H9 (cell line): ENCODE results near the gene NUP54. TPM values are rescaled to one million over a fixed set of nuclear protein-coding genes. Genes with fewer than 3 reads are reported as not detected.

ENCODE experiments used
- DNase-seq: peaks from one replicate; pipeline ENCODE4 v3.0.0-alpha.2; 2017
- H2AFZ ChIP-seq: one replicate; pipeline ENCODE4 v1.6.1; 2013; ENCODE audit warnings: mild to moderate bottlenecking, low read length, control low read depth, moderate library complexity
- H2AK5ac ChIP-seq: 2 replicates; pipeline ENCODE4 v1.6.1; 2013; ENCODE audit warnings: low read length, control low read depth, mixed read lengths; ENCODE audit not compliant: insufficient read length
- H2BK120ac ChIP-seq: one replicate; pipeline ENCODE4 v1.6.1; 2013; ENCODE audit warnings: low read depth, mild to moderate bottlenecking, low read length, control low read depth, inconsistent platforms; ENCODE audit not compliant: poor library complexity, severe bottlenecking
- H2BK12ac ChIP-seq: 2 replicates; pipeline ENCODE4 v1.6.1; 2013; ENCODE audit warnings: low read length, control low read depth, mixed read lengths, low read depth; ENCODE audit not compliant: insufficient read length
- H2BK15ac ChIP-seq: 2 replicates; pipeline ENCODE4 v1.6.1; 2013; ENCODE audit warnings: low read depth, low read length, control low read depth
- H2BK20ac ChIP-seq: one replicate; pipeline ENCODE4 v1.6.1; 2013; ENCODE audit warnings: low read depth, mild to moderate bottlenecking, low read length, control low read depth, inconsistent platforms; ENCODE audit not compliant: poor library complexity, severe bottlenecking
- H2BK5ac ChIP-seq: 2 replicates; pipeline ENCODE4 v1.6.1; 2013; ENCODE audit warnings: low read length, control low read depth, mixed read lengths; ENCODE audit not compliant: insufficient read length
- H3K14ac ChIP-seq: 2 replicates; pipeline ENCODE4 v1.6.1; 2013; ENCODE audit warnings: low read length, control low read depth; ENCODE audit not compliant: insufficient read depth
- H3K18ac ChIP-seq: 2 replicates; pipeline ENCODE4 v1.6.1; 2013; ENCODE audit warnings: low read depth, mild to moderate bottlenecking, mixed read lengths, low read length, control low read depth; ENCODE audit not compliant: insufficient read length
- H3K23ac ChIP-seq: 2 replicates; pipeline ENCODE4 v1.6.1; 2013; ENCODE audit warnings: low read length, control low read depth, mixed read lengths, low read depth; ENCODE audit not compliant: insufficient read length
- H3K23me2 ChIP-seq: 2 replicates; pipeline ENCODE4 v1.6.1; 2013; ENCODE audit warnings: low read depth, mild to moderate bottlenecking, mixed read lengths, low read length, control low read depth; ENCODE audit not compliant: insufficient read length, poor library complexity, severe bottlenecking
- H3K27ac ChIP-seq: 2 replicates; pipeline ENCODE4 v1.5.1; 2013; ENCODE audit warnings: low read length, control low read depth, mixed read lengths, low read depth; ENCODE audit not compliant: insufficient read length
- H3K27me3 ChIP-seq: 2 replicates; pipeline ENCODE4 v1.6.1; 2013; ENCODE audit warnings: low read length, control low read depth, inconsistent platforms; ENCODE audit not compliant: insufficient read depth
- H3K4ac ChIP-seq: 2 replicates; pipeline ENCODE4 v1.6.1; 2013; ENCODE audit warnings: low read depth, mild to moderate bottlenecking, control low read depth, inconsistent platforms, low read length, moderate library complexity
- H3K4me1 ChIP-seq: 2 replicates; pipeline ENCODE4 v1.6.1; 2013; ENCODE audit warnings: low read length, control low read depth, inconsistent platforms; ENCODE audit not compliant: insufficient read depth
- H3K4me2 ChIP-seq: 2 replicates; pipeline ENCODE4 v1.6.1; 2013; ENCODE audit warnings: low read length, control low read depth, mixed read lengths; ENCODE audit not compliant: insufficient read length, insufficient read depth
- H3K56ac ChIP-seq: 2 replicates; pipeline ENCODE4 v1.6.1; 2013; ENCODE audit warnings: low read depth, mild to moderate bottlenecking, mixed read lengths, low read length, control low read depth; ENCODE audit not compliant: insufficient read length
- H3K79me1 ChIP-seq: 2 replicates; pipeline ENCODE4 v1.6.1; 2013; ENCODE audit warnings: low read depth, mild to moderate bottlenecking, moderate library complexity, low read length, control low read depth, inconsistent platforms; ENCODE audit not compliant: insufficient read depth, poor library complexity, severe bottlenecking
- H3K79me2 ChIP-seq: 2 replicates; pipeline ENCODE4 v1.6.1; 2013; ENCODE audit warnings: low read length, control low read depth, inconsistent platforms; ENCODE audit not compliant: insufficient read depth
- H3K9ac ChIP-seq: 2 replicates; pipeline ENCODE4 v1.6.1; 2013; ENCODE audit warnings: low read length, control low read depth, mixed read lengths; ENCODE audit not compliant: insufficient read length; ENCODE audit errors: extremely low read depth
- H3K9me3 ChIP-seq: one replicate; pipeline ENCODE4 v1.6.1; 2013; ENCODE audit warnings: low read depth, low read length, inconsistent platforms; ENCODE audit not compliant: control insufficient read depth
- H3T11ph ChIP-seq: one replicate; pipeline ENCODE4 v1.6.1; 2013; ENCODE audit warnings: mild to moderate bottlenecking, low read length, control low read depth, inconsistent platforms
- H4K20me1 ChIP-seq: one replicate; pipeline ENCODE4 v1.6.1; 2013; ENCODE audit not compliant: control insufficient read depth, insufficient read length, insufficient read depth
- H4K5ac ChIP-seq: 2 replicates; pipeline ENCODE4 v1.6.1; 2013; ENCODE audit warnings: low read depth, mild to moderate bottlenecking, mixed read lengths, low read length, control low read depth; ENCODE audit not compliant: insufficient read length
- H4K8ac ChIP-seq: replicated peaks from 2 replicates; pipeline ENCODE4 v1.6.1; 2013; ENCODE audit warnings: low read length, control low read depth, mixed read lengths, low read depth; ENCODE audit not compliant: insufficient read length
- H4K91ac ChIP-seq: 2 replicates; pipeline ENCODE4 v1.6.1; 2013; ENCODE audit warnings: low read depth, mild to moderate bottlenecking, moderate library complexity, mixed read lengths, low read length, control low read depth; ENCODE audit not compliant: insufficient read length
- H3K27ac Mint-ChIP-seq, 3 experiments: 2 replicates in 2 of 3; 3 replicates in 1 of 3; pipeline ENCODE4 v1.8.0; 2020 to 2021; ENCODE audit warnings: mixed read lengths in 3 of 3, mild to moderate bottlenecking in 1 of 3, moderate library complexity in 1 of 3
- H3K27me3 Mint-ChIP-seq: 2 replicates; pipeline ENCODE4 v1.8.0; 2021; ENCODE audit warnings: low read depth, mild to moderate bottlenecking, moderate library complexity, mixed read lengths
- H3K36me3 Mint-ChIP-seq, 3 experiments: 2 replicates in 2 of 3; 3 replicates in 1 of 3; pipeline ENCODE4 v1.8.0; 2020 to 2021; ENCODE audit warnings: low read depth in 3 of 3, mixed read lengths in 3 of 3; ENCODE audit not compliant: insufficient read depth in 1 of 3
- H3K4me1 Mint-ChIP-seq, 2 experiments: 2 replicates each; pipeline ENCODE4 v1.8.0; 2020; ENCODE audit warnings: mixed read lengths in 2 of 2
- H3K4me3 Mint-ChIP-seq, 2 experiments: 2 replicates in 1 of 2; 3 replicates in 1 of 2; pipeline ENCODE4 v1.8.0; 2020 to 2021; ENCODE audit warnings: mild to moderate bottlenecking in 2 of 2, mixed read lengths in 2 of 2, moderate library complexity in 1 of 2
- H3K9me3 Mint-ChIP-seq, 2 experiments: 2 replicates in 1 of 2; 3 replicates in 1 of 2; pipeline ENCODE4 v1.8.0; 2020; ENCODE audit warnings: mild to moderate bottlenecking in 2 of 2, mixed read lengths in 2 of 2, moderate library complexity in 1 of 2
- total RNA-seq: library from RNA; stranded (reverse); gene quantifications from 2 replicates; pipeline ENCODE4 v1.2.1, GENCODE V29; 2021
- TF ChIP-seq, protein P1 (sequence below): fragments of 200-600 bp; sonication (generic); conservative IDR thresholded peaks from 3 replicates; pipeline ENCODE4 v1.8.0; 2021; ENCODE audit warnings: antibody characterized with exemption, mild to moderate bottlenecking

Gene NUP54
- total RNA-seq, 1 experiment from 2014 or later, result 129 TPM

DNA sequence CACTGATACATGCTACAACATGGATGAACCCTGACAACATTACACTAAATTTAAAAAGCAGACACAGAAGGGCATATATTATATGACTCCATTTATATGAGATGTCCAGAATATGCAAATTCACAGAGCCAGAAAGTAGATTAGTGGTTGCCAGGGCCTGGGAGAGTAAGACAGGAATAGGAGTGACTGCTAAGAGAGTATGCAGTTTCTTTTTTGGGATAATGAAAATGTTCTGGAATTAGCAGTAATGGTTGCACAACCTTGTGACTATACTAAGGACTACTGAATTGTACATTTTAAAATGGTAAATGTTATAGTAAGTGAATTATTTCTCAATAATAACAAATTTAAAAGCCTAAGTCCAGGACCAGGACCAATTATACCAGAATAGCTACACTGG is 29.5 kb upstream of the NUP54 start:
- H3K27me3 Mint-ChIP-seq, result no peaks in the 10 kb centered on the region
- no peak overlapping the region for H3K27ac Mint-ChIP-seq
- TF ChIP-seq, protein P1, sequence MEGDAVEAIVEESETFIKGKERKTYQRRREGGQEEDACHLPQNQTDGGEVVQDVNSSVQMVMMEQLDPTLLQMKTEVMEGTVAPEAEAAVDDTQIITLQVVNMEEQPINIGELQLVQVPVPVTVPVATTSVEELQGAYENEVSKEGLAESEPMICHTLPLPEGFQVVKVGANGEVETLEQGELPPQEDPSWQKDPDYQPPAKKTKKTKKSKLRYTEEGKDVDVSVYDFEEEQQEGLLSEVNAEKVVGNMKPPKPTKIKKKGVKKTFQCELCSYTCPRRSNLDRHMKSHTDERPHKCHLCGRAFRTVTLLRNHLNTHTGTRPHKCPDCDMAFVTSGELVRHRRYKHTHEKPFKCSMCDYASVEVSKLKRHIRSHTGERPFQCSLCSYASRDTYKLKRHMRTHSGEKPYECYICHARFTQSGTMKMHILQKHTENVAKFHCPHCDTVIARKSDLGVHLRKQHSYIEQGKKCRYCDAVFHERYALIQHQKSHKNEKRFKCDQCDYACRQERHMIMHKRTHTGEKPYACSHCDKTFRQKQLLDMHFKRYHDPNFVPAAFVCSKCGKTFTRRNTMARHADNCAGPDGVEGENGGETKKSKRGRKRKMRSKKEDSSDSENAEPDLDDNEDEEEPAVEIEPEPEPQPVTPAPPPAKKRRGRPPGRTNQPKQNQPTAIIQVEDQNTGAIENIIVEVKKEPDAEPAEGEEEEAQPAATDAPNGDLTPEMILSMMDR, result no peak
- Histone ChIP-seq H4K5ac (no peak overlapping the region), H3K56ac (no peak overlapping the region), H2BK20ac (no peak overlapping the region), H3K14ac (no peak overlapping the region), H4K91ac (no peak overlapping the region), H2BK5ac (no peak overlapping the region), H4K8ac (no peak overlapping the region), H2BK12ac (no peak overlapping the region), H3K9me3 (no peaks in the 10 kb centered on the region), H3K23me2 (no peaks in the 10 kb centered on the region), H3K27ac (no peak overlapping the region), H3K23ac (no peak overlapping the region), H2BK120ac (no peak overlapping the region), H3K4ac (no peak overlapping the region), H3K4me1 (no peaks in the 10 kb centered on the region), H3K9ac (no peak overlapping the region), H2AK5ac (no peak overlapping the region), H3T11ph (no peak overlapping the region), H2AFZ (no peak overlapping the region), H4K20me1 (no peaks in the 10 kb centered on the region), H3K79me1 (no peaks in the 10 kb centered on the region), H3K4me2 (no peak overlapping the region), H3K27me3 (no peaks in the 10 kb centered on the region), H2BK15ac (no peak overlapping the region), H3K79me2 (no peaks in the 10 kb centered on the region), H3K18ac (no peak overlapping the region)
- H3K4me1 Mint-ChIP-seq, result no peaks in the 10 kb centered on the region
- H3K4me3 Mint-ChIP-seq, result no peak overlapping the region
- H3K9me3 Mint-ChIP-seq, result no peaks in the 10 kb centered on the region
- peaks cover 3 to 21% (median 19%) of the 10 kb centered on the region in 3 experiments; a peak in 4 of 7 replicates for H3K36me3 Mint-ChIP-seq
- no peak for DNase-seq
